ENCODE results near the gene LILRA5. TPM values are rescaled to one million over a fixed set of nuclear protein-coding genes. Genes with fewer than 3 reads are reported as not detected.
"Not testable (repeated sequence)": the region's sequence is repeated elsewhere in the genome, so short reads cannot be mapped to it uniquely, and the experiment has no call there.

LILRA5 gene
- total RNA-seq, 1 experiment from 2014 or later = not detected

GRCh38 chr19:54278571-54279195 lies 34.3 kb downstream of the LILRA5 start:
- H3K4me3 ChIP-seq (replicated peaks in 1 of 2; ENCODE audit: low read depth in 1 of 2, low read length in 2 of 2); CTCF ChIA-PET; H3K4me1 ChIP-seq (ENCODE audit: control insufficient read depth in 1 of 2, insufficient read depth in 2 of 2, low read length in 2 of 2); H3K9ac ChIP-seq (ENCODE audit: low read length); H3K4me2 ChIP-seq (ENCODE audit: low read length); DNase-seq (ENCODE audit: low read depth, low spot score); POLR2A ChIA-PET; intact Hi-C loops (cut with micrococcal nuclease); H3K79me2 ChIP-seq (ENCODE audit: insufficient read depth, low read length); H3K27ac ChIP-seq (ENCODE audit: low read depth, low read length); H3K36me3 ChIP-seq (ENCODE audit: control insufficient read depth in 1 of 2, insufficient read depth in 2 of 2, low read length in 2 of 2); H3K9me3 ChIP-seq (ENCODE audit: control insufficient read depth in 1 of 2, insufficient read depth in 1 of 2, low read depth in 1 of 2, low read length in 2 of 2); RAD21 ChIA-PET (ENCODE audit: low non-redundant PET in 1 of 2, low total read pairs in 2 of 2, uncharacterized antibody in 2 of 2, unreplicated experiment in 2 of 2); ATAC-seq; H3K9me2 ChIP-seq (ENCODE audit: insufficient read depth); H4K20me1 ChIP-seq (ENCODE audit: insufficient read depth); BruUV-seq (replicated peaks); H2AFZ ChIP-seq (ENCODE audit: low read depth, low read length, poor library complexity, severe bottlenecking): not testable (repeated sequence)
- H3K27me3 ChIP-seq (ENCODE audit: insufficient read depth, low read length) = peaks cover 31% of the 10 kb centered on the region; the same call in 1 of the 2 replicates

- H3K9ac ChIP-seq (ENCODE audit: low read length); DNase-seq (ENCODE audit: low read depth, low spot score); RAD21 ChIA-PET (ENCODE audit: low non-redundant PET in 1 of 2, low total read pairs in 2 of 2, uncharacterized antibody in 2 of 2, unreplicated experiment in 2 of 2); H2AFZ ChIP-seq (ENCODE audit: low read depth, low read length, poor library complexity, severe bottlenecking); H4K20me1 ChIP-seq (ENCODE audit: insufficient read depth); intact Hi-C loops (cut with micrococcal nuclease); H3K4me2 ChIP-seq (ENCODE audit: low read length); ATAC-seq; H3K4me1 ChIP-seq (ENCODE audit: control insufficient read depth in 1 of 2, insufficient read depth in 2 of 2, low read length in 2 of 2); H3K4me3 ChIP-seq (replicated peaks in 1 of 2; ENCODE audit: low read depth in 1 of 2, low read length in 2 of 2); H3K79me2 ChIP-seq (ENCODE audit: insufficient read depth, low read length); H3K9me2 ChIP-seq (ENCODE audit: insufficient read depth); H3K9me3 ChIP-seq (ENCODE audit: control insufficient read depth in 1 of 2, insufficient read depth in 1 of 2, low read depth in 1 of 2, low read length in 2 of 2); BruUV-seq (replicated peaks); H3K36me3 ChIP-seq (ENCODE audit: control insufficient read depth in 1 of 2, insufficient read depth in 2 of 2, low read length in 2 of 2); H3K27ac ChIP-seq (ENCODE audit: low read depth, low read length): not testable (repeated sequence)
- H3K27me3 ChIP-seq (ENCODE audit: insufficient read depth, low read length) = peaks cover 31% of the 10 kb centered on the region; the same call in 1 of the 2 replicates
- ChIA-PET POLR2A (interaction anchor here (0.7 kb wide), 1 partner anchor 12 kb away, joined by 3 read pairs; no protein-coding TSS in a partner anchor), CTCF (interaction anchor here (1.1 kb wide), 1 partner anchor 12 kb away, joined by 3 read pairs; no protein-coding TSS in a partner anchor)
Measured at GRCh38 chr19:54278056-54278455, 34.9 kb downstream of the LILRA5 start.

- H3K27ac ChIP-seq (ENCODE audit: low read depth, low read length); POLR2A ChIA-PET; H2AFZ ChIP-seq (ENCODE audit: low read depth, low read length, poor library complexity, severe bottlenecking); H3K9me2 ChIP-seq (ENCODE audit: insufficient read depth); BruUV-seq (replicated peaks); H4K20me1 ChIP-seq (ENCODE audit: insufficient read depth); H3K4me2 ChIP-seq (ENCODE audit: low read length); H3K4me3 ChIP-seq (replicated peaks in 1 of 2; ENCODE audit: low read depth in 1 of 2, low read length in 2 of 2); H3K9ac ChIP-seq (ENCODE audit: low read length); ATAC-seq; H3K4me1 ChIP-seq (ENCODE audit: control insufficient read depth in 1 of 2, insufficient read depth in 2 of 2, low read length in 2 of 2); intact Hi-C loops (cut with micrococcal nuclease); H3K9me3 ChIP-seq (ENCODE audit: control insufficient read depth in 1 of 2, insufficient read depth in 1 of 2, low read depth in 1 of 2, low read length in 2 of 2); H3K36me3 ChIP-seq (ENCODE audit: control insufficient read depth in 1 of 2, insufficient read depth in 2 of 2, low read length in 2 of 2); DNase-seq (ENCODE audit: low read depth, low spot score); H3K79me2 ChIP-seq (ENCODE audit: insufficient read depth, low read length); RAD21 ChIA-PET (ENCODE audit: low non-redundant PET in 1 of 2, low total read pairs in 2 of 2, uncharacterized antibody in 2 of 2, unreplicated experiment in 2 of 2): not testable (repeated sequence)
- H3K27me3 ChIP-seq (ENCODE audit: insufficient read depth, low read length) = peaks cover 24% of the 10 kb centered on the region; the same call in 1 of the 2 replicates
- CTCF ChIA-PET = interaction anchor here (1.1 kb wide), 1 partner anchor 11 kb away, joined by 3 read pairs; no protein-coding TSS in a partner anchor
Measured at GRCh38 chr19:54277111-54277615, 35.8 kb downstream of the LILRA5 start.
